ENCODE results near the gene POU4F2.
"Not testable (repeated sequence)": the region's sequence is repeated elsewhere in the genome, so short reads cannot be mapped to it uniquely, and the experiment has no call there.

Gene POU4F2

DNA sequence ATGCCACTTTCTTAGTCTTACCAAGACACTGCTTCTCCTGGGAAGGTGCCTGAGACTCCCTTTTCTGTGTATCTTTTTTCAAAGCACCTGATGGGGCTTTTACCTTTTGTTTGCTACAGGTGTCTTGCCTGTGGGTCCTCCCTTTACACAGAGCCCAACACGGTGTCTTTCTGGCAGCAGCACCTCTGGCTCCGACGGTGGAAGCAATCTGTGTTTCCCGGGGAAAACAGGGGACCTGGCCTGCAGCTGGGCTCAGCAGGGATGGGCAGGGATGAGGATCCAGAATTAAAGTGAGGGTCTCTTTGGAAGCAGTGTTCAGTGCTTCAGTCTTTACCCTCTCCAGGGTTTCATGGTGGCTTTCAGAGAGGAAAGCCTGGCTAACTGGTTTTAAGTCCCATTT, 11.3 kb downstream of the POU4F2 start:
- H3K4me3 ChIP-seq (ENCODE audit: low read length): no peak overlapping the region
- TF ChIP-seq, protein P1, sequence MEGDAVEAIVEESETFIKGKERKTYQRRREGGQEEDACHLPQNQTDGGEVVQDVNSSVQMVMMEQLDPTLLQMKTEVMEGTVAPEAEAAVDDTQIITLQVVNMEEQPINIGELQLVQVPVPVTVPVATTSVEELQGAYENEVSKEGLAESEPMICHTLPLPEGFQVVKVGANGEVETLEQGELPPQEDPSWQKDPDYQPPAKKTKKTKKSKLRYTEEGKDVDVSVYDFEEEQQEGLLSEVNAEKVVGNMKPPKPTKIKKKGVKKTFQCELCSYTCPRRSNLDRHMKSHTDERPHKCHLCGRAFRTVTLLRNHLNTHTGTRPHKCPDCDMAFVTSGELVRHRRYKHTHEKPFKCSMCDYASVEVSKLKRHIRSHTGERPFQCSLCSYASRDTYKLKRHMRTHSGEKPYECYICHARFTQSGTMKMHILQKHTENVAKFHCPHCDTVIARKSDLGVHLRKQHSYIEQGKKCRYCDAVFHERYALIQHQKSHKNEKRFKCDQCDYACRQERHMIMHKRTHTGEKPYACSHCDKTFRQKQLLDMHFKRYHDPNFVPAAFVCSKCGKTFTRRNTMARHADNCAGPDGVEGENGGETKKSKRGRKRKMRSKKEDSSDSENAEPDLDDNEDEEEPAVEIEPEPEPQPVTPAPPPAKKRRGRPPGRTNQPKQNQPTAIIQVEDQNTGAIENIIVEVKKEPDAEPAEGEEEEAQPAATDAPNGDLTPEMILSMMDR (IDR thresholded peaks at IDR 0.05; ENCODE audit: insufficient read depth, low read depth, low read length, missing control alignments): no peak
- no peak for DNase-seq (ENCODE audit: low read depth)

DNA sequence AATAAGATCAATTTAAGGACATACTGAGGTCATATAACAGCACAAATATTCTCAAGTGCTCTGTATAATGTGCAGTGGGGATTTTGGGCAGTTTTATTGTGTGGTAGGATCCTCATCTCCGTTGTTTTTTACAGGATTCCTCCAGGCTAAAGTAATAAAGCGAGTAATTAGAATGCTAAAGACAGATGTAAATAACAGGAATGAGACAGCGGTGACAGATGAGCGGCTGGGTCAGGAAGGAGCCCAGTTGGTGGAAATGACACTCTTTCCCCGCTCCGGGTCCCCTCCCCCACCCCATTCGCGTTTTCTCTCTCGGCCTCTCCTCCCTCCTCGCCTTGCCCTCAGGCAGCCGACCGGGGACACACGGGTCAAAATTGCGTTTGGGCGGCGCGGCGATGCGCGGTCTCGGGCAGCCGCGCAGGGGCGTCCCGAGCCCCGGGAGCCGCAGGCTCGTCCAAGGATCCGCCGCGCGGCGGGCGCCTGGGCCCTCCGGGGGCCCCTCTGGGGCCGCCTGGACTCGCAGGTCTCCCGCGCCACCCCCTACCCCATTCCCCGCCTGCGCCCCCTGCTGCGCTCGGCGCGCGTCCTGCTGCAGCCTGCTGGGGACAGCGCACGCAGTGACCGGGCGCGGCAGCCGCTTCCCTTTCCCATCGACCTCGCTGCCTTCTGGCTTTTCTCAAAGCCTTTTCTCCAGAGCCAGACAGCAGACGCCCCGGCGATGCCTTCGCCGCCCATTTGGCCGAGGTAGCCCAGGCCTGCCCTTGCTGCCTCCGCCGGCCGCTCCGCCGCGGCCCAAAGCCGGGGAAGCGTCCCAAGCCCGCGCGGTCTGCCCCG, 16.2 kb downstream of the POU4F2 start:
- TF ChIP-seq, protein P1 (IDR thresholded peaks at IDR 0.05; ENCODE audit: insufficient read depth, low read depth, low read length, missing control alignments): no peak
- no peak overlapping the region for H3K4me3 ChIP-seq (ENCODE audit: low read length)
- DNase-seq (ENCODE audit: low read depth): no peak

DNA sequence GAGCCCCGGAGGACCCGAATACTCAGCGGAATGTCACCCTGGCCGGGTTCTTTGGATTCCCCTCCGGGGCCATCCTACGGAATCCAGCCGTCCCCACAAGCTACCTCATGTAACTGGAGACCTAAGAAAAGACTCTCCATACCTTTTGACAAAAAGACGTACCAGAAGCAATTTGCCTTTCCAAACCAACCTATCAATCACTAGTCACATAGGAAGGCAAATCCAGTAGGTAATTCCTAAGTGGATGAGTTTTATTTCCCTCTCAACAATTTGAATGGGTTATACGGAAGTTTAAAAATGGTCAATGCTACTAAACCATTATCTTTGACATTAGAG, 16.8 kb downstream of the POU4F2 start:
- TF ChIP-seq, protein P1 (IDR thresholded peaks at IDR 0.05; ENCODE audit: insufficient read depth, low read depth, low read length, missing control alignments): no peak
- H3K4me3 ChIP-seq (ENCODE audit: low read length): no peak overlapping the region
- no peak for DNase-seq (ENCODE audit: low read depth)

DNA sequence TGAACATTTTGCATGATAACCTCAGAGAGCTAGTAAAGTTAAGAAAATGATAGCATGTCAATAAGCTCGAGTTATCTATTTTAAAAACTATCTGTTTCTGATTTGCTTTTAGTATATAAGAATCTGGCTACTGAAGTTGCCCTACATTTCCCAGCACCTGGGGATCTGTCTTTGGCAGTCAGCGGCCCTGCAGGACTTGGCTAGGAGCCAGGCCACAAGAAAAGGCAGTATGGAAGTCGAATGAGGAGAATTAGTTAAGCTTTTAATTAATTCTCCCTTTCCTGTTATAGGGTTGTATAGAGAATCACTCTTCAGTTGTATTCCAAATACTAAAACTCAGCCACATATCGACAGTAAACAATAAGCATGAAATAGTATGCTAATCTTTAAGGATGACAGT, 22.7 kb downstream of the POU4F2 start:
- no peak overlapping the region for H3K4me3 ChIP-seq (ENCODE audit: low read length)
- no peak for DNase-seq (ENCODE audit: low read depth)
- TF ChIP-seq, protein P1 (IDR thresholded peaks at IDR 0.05; ENCODE audit: insufficient read depth, low read depth, low read length, missing control alignments): no peak

DNA sequence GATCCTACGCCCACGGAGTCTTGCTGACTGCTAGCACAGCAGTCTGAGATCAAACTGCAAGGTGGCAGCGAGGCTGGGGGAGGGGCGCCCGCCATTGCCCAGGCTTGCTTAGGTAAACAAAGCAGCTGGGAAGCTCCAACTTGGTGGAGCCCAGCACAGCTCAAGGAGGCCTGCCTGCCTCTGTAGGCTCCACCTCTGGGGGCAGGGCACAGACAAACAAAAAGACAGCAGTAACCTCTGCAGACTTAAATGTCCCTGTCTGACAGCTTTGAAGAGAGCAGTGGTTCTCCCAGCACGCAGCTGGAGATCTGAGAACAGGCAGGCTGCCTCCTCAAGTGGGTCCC, 25.2 kb downstream of the POU4F2 start:
- not testable (repeated sequence) for DNase-seq (ENCODE audit: low read depth); H3K4me3 ChIP-seq (ENCODE audit: low read length)

DNA sequence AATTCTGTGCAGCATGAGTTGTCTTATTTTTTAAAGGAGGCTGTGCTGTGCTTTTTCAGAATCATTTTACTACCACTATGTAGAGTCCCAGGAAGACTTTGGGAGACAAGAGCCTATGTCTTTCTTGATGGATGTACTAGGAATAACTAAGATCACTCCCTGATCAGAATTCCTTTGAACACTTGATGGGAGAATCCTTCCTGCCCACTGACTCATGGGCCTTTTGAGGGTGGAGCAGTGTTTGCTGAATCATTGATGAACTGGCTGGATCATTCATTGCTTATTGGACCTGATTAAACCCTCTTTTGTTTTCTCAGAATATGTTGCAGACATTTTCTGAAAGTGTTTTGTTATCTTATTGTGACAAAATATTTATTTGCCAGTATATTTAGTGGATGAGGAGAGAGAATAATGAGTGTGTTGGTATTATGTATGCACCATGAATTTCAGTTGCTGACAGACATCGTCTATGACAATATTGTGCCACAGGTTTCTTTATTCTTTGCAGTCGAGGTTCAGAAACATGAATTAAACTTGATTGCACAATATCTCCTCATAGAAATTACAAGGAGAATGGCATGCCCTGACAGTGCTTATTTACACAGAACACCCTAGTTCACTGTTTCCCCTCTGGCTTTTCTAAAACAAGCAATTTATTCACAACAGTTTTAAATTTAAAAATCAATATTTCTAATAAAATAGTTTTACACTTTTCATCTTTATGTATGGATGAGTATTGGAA, 36.3 kb downstream of the POU4F2 start:
- H3K4me3 ChIP-seq (ENCODE audit: low read length): no peak overlapping the region
- TF ChIP-seq, protein P1 (IDR thresholded peaks at IDR 0.05; ENCODE audit: insufficient read depth, low read depth, low read length, missing control alignments): no peak
- DNase-seq (ENCODE audit: low read depth): peak; percentile 44
